K562 (cell line): ENCODE results near the gene SIRT7. TPM values are rescaled to one million over a fixed set of nuclear protein-coding genes. Genes with fewer than 3 reads are reported as not detected.

ENCODE experiments used
- BCL6 ChIP-seq: fragments of 250-450 bp; sonication (Bioruptor Pico); IDR thresholded peaks from 2 replicates; pipeline ENCODE4 v1.4.0; 2020
- BCOR ChIP-seq: fragments of 450-650 bp; IDR thresholded peaks from 2 replicates; pipeline ENCODE4 v1.6.1; 2016
- CSDE1 ChIP-seq, 2 experiments: fragments of 450-650 bp; IDR thresholded peaks; 2 replicates each; pipeline ENCODE4 v1.6.1; 2016; ENCODE audit warnings: mild to moderate bottlenecking in 1 of 2
- E2F3 ChIP-seq: fragments of 250-450 bp; sonication (Bioruptor Pico); IDR thresholded peaks from 2 replicates; pipeline ENCODE4 v1.4.0; 2020; ENCODE audit warnings: mild to moderate bottlenecking
- EP300 ChIP-seq: IDR thresholded peaks from 2 replicates; pipeline ENCODE4 v1.6.1; 2012; ENCODE audit warnings: low read length, improper control_type of control experiment
- FOS ChIP-seq: IDR thresholded peaks from 3 replicates; pipeline ENCODE4 v1.6.1; 2011; ENCODE audit not compliant: insufficient read length; ENCODE audit errors: extremely low read depth
- GABPB1 ChIP-seq: sonication (generic); formaldehyde crosslinking; IDR thresholded peaks from 2 replicates; pipeline ENCODE4 v1.8.0; 2022; ENCODE audit warnings: mild to moderate bottlenecking, missing genetic modification reagents
- KAT8 ChIP-seq: fragments of 450-650 bp; IDR thresholded peaks from 2 replicates; pipeline ENCODE4 v1.6.1; 2016; ENCODE audit warnings: low read depth, mild to moderate bottlenecking
- MAFF ChIP-seq: IDR thresholded peaks from 2 replicates; pipeline ENCODE4 v1.6.1; 2012; ENCODE audit warnings: low read length, improper control_type of control experiment
- MIER1 ChIP-seq: fragments of 450-650 bp; IDR thresholded peaks from 2 replicates; pipeline ENCODE4 v1.6.1; 2016; ENCODE audit warnings: antibody characterized with exemption, mild to moderate bottlenecking, low read depth
- MTA1 ChIP-seq: fragments of 450-650 bp; IDR thresholded peaks from 2 replicates; pipeline ENCODE4 v1.6.1; 2017; ENCODE audit warnings: borderline replicate concordance
- MTA3 ChIP-seq: fragments of 450-650 bp; formaldehyde crosslinking; IDR thresholded peaks from 2 replicates; pipeline ENCODE4 v1.6.1; 2017; ENCODE audit warnings: mild to moderate bottlenecking, borderline replicate concordance
- NONO ChIP-seq, 2 experiments: fragments of 200-400 bp in 1 of 2; fragments of 450-650 bp in 1 of 2; formaldehyde crosslinking in 1 of 2; IDR thresholded peaks; 2 replicates each; pipeline ENCODE4 v1.6.1; 2017; ENCODE audit warnings: low read depth in 2 of 2, mild to moderate bottlenecking in 2 of 2, moderate library complexity in 2 of 2, low read length in 1 of 2
- NR3C1 ChIP-seq: sonication (generic); formaldehyde crosslinking; IDR thresholded peaks from 2 replicates; pipeline ENCODE4 v1.8.1; 2022; ENCODE audit warnings: missing genetic modification reagents
- POLR2B ChIP-seq: fragments of 450-650 bp; IDR thresholded peaks from 2 replicates; pipeline ENCODE4 v1.6.1; 2018; ENCODE audit warnings: low read depth; ENCODE audit not compliant: partially characterized antibody
- PYGO2 ChIP-seq: fragments of 450-650 bp; IDR thresholded peaks from 2 replicates; pipeline ENCODE4 v1.6.1; 2016; ENCODE audit warnings: mild to moderate bottlenecking, missing genetic modification characterization, moderate library complexity, missing compliant biosample characterization
- RBFOX2 ChIP-seq: fragments of 200-400 bp; formaldehyde crosslinking; IDR thresholded peaks from 2 replicates; pipeline ENCODE4 v1.6.1; 2017; ENCODE audit warnings: low read depth, mild to moderate bottlenecking, low read length, moderate library complexity
- RFX1 ChIP-seq: fragments of 450-650 bp; IDR thresholded peaks from 2 replicates; pipeline ENCODE4 v1.6.1; 2016; ENCODE audit warnings: mild to moderate bottlenecking, moderate library complexity
- SLC30A9 ChIP-seq: fragments of 250-450 bp; sonication (Bioruptor Pico); IDR thresholded peaks from 2 replicates; pipeline ENCODE4 v1.8.0; 2022; ENCODE audit warnings: mild to moderate bottlenecking, moderate library complexity
- SMARCE1 ChIP-seq: fragments of 450-650 bp; IDR thresholded peaks from 2 replicates; pipeline ENCODE4 v1.7.1; 2016; ENCODE audit warnings: mild to moderate bottlenecking
- STAG1 ChIP-seq: sonication (generic); formaldehyde crosslinking; IDR thresholded peaks from 2 replicates; pipeline ENCODE4 v1.5.0; 2020; ENCODE audit warnings: missing genetic modification reagents, borderline replicate concordance
- TAF9B ChIP-seq: fragments of 450-650 bp; IDR thresholded peaks from 2 replicates; pipeline ENCODE4 v1.6.1; 2018; ENCODE audit warnings: mild to moderate bottlenecking; ENCODE audit not compliant: partially characterized antibody
- TOE1 ChIP-seq, 2 experiments: fragments of 450-650 bp in 1 of 2; sonication (generic) in 1 of 2; formaldehyde crosslinking in 1 of 2; IDR thresholded peaks; 2 replicates each; pipeline versions ENCODE4 v1.7.1 to v1.8.0; 2016 to 2022; ENCODE audit warnings: borderline replicate concordance in 2 of 2, mild to moderate bottlenecking in 2 of 2, antibody characterized with exemption in 1 of 2, inconsistent platforms in 1 of 2, low read depth in 1 of 2, missing genetic modification reagents in 1 of 2, moderate library complexity in 1 of 2
- ZNF212 ChIP-seq: fragments of 450-650 bp; formaldehyde crosslinking; IDR thresholded peaks from 2 replicates; pipeline ENCODE4 v1.4.0; 2020; ENCODE audit warnings: mild to moderate bottlenecking
- ZNF217 ChIP-seq: sonication (generic); formaldehyde crosslinking; IDR thresholded peaks from 2 replicates; pipeline ENCODE4 v1.8.0; 2022; ENCODE audit warnings: mild to moderate bottlenecking, missing genetic modification reagents
- ZNF23 ChIP-seq: fragments of 250-450 bp; sonication (Bioruptor Pico); IDR thresholded peaks from 2 replicates; pipeline ENCODE4 v1.4.0; 2020; ENCODE audit warnings: mild to moderate bottlenecking
- ZNF24 ChIP-seq: fragments of 450-650 bp; IDR thresholded peaks from 2 replicates; pipeline ENCODE4 v1.6.1; 2016
- ZNF311 ChIP-seq: fragments of 250-450 bp; sonication (Bioruptor Pico); IDR thresholded peaks from 2 replicates; pipeline ENCODE4 v1.4.0; 2020; ENCODE audit warnings: mild to moderate bottlenecking, moderate library complexity
- ZNF436 ChIP-seq: fragments of 250-450, 450-650 bp; sonication (Bioruptor Pico); formaldehyde crosslinking; IDR thresholded peaks from 2 replicates; pipeline ENCODE4 v1.7.0; 2020; ENCODE audit warnings: mild to moderate bottlenecking
- ZNF589 ChIP-seq: fragments of 200-800 bp; sonication (Bioruptor generic); IDR thresholded peaks from 2 replicates; pipeline ENCODE4 v1.6.1; 2016; ENCODE audit warnings: low read depth, missing genetic modification characterization, missing compliant biosample characterization
- ZNF75A ChIP-seq: fragments of 450-650 bp; formaldehyde crosslinking; IDR thresholded peaks from 2 replicates; pipeline ENCODE4 v1.4.0; 2020; ENCODE audit warnings: mild to moderate bottlenecking
- ZNF77 ChIP-seq: fragments of 250-450 bp; sonication (Bioruptor Pico); IDR thresholded peaks from 2 replicates; pipeline ENCODE4 v1.5.0; 2020
- polyA plus RNA-seq, 8 experiments: library from polyadenylated mRNA; depleted of rRNA in 4 of 8; stranded (reverse) in 5 of 8; unstranded in 3 of 8; fragments of >200 nt; fragmentation: Nextera tagmentation in 2 of 8; fragmentation: Illumina TruSeq in 1 of 8; extraction: Ambion mirVana in 2 of 8; extraction: Trizol in 1 of 8; gene quantifications; 2 replicates each; pipeline versions ENCODE4 v1.2.1 to v1.2.3, GENCODE V29; 2011 to 2014; ENCODE audit warnings: inconsistent platforms in 1 of 8, missing spikeins in 1 of 8
- total RNA-seq, 7 experiments: library from RNA; depleted of rRNA in 6 of 7; stranded (reverse); fragments of >200 nt in 6 of 7; fragmentation: Illumina TruSeq in 2 of 7; extraction: Trizol in 2 of 7; gene quantifications; 2 replicates each; pipeline versions ENCODE4 v1.2.1 to v1.2.3, GENCODE V29; 2011 to 2021; ENCODE audit warnings: low replicate concordance in 1 of 7
- TF ChIP-seq, protein P1 (sequence below): sonication (generic); formaldehyde crosslinking; IDR thresholded peaks from 2 replicates; pipeline ENCODE4 v1.8.0; 2022; ENCODE audit warnings: mild to moderate bottlenecking, missing genetic modification reagents

The SIRT7 gene
- total and polyA plus RNA-seq, 9 of the 15 experiments (the other 6 are each of a cell fraction or from before 2014, with no cell fraction given) = 1.6 to 54.8 (median 20.3) TPM

DNA sequence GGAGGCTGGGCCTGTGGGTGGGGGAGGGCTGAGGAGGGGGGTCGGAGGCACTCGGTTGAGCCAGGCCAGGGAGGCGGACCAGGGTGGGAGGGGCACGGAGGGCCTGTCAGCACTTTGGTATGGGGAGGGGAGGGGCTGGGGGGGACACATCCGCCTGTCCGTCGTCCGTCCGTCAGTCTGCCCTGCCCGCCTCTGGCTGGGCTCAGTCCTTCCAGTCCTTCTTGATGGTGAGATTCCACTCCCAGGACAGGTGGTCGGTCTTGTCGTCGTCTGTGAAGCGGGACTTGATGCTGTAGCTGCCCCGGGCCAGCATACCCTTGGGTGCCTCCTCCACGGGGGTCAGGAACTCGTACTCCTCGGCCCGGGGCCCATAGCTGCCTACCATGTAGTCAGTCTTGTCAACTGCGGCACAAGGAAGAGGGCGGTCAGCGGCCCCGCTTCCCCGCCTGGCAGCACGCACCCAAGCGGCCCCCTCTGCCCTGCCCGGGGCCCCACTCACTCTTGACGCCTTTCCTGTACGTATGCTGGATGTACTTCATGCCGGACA lies 49.2 kb downstream of the SIRT7 start (continued):
- TF ChIP-seq PYGO2 = no peak
- TF ChIP-seq E2F3 (CRISPR knock-in tag) = no peak
- TF ChIP-seq BCOR = no peak
- TF ChIP-seq ZNF311 (CRISPR knock-in tag) = no peak
- no peak for TF ChIP-seq ZNF436
- TF ChIP-seq, protein P1, sequence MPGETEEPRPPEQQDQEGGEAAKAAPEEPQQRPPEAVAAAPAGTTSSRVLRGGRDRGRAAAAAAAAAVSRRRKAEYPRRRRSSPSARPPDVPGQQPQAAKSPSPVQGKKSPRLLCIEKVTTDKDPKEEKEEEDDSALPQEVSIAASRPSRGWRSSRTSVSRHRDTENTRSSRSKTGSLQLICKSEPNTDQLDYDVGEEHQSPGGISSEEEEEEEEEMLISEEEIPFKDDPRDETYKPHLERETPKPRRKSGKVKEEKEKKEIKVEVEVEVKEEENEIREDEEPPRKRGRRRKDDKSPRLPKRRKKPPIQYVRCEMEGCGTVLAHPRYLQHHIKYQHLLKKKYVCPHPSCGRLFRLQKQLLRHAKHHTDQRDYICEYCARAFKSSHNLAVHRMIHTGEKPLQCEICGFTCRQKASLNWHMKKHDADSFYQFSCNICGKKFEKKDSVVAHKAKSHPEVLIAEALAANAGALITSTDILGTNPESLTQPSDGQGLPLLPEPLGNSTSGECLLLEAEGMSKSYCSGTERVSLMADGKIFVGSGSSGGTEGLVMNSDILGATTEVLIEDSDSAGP (CRISPR knock-in tag) = no peak
- TF ChIP-seq TAF9B = no peak
- no peak for TF ChIP-seq MIER1
- no peak for TF ChIP-seq ZNF212
- no peak for TF ChIP-seq EP300
- TF ChIP-seq ZNF217 = no peak
- peak; percentile 84 for TF ChIP-seq RBFOX2
- peak; percentile 36; the same call in 1 of the 2 replicates for TF ChIP-seq ZNF589 (CRISPR knock-in tag)
- TF ChIP-seq TOE1 (IDR thresholded peaks at IDR 0.05; ENCODE audit: borderline replicate concordance) = no peak
- peak; percentile 16; the same call in 1 of the 2 replicates for TF ChIP-seq TOE1 (CRISPR knock-in tag; IDR thresholded peaks at IDR 0.05; ENCODE audit: borderline replicate concordance, low read depth)
- no peak for TF ChIP-seq STAG1 (CRISPR knock-in tag)
- no peak for TF ChIP-seq SLC30A9 (CRISPR knock-in tag)
- no peak for TF ChIP-seq ZNF23 (CRISPR knock-in tag)
- TF ChIP-seq NR3C1 (CRISPR knock-in tag) = no peak
- TF ChIP-seq NONO (IDR thresholded peaks at IDR 0.05; ENCODE audit: low read depth in 2 of 2, low read length in 1 of 2) = 0 out of 4 replicates have a peak, but pooled peaks of 1 of the 2 experiments have one; percentile 32
- TF ChIP-seq ZNF77 (CRISPR knock-in tag) = no peak
- no peak for TF ChIP-seq SMARCE1
- TF ChIP-seq CSDE1 (IDR thresholded peaks at IDR 0.05) = no peak
- TF ChIP-seq POLR2B = peak; percentile 28
- TF ChIP-seq FOS = no peak
- TF ChIP-seq MAFF = no peak
- no peak for TF ChIP-seq ZNF24
- no peak for TF ChIP-seq MTA1
- no peak for TF ChIP-seq KAT8
- TF ChIP-seq RFX1 = no peak
- no peak for TF ChIP-seq ZNF75A (CRISPR knock-in tag)
- no peak for TF ChIP-seq MTA3
- no peak for TF ChIP-seq BCL6 (CRISPR knock-in tag)
- TF ChIP-seq GABPB1 (CRISPR knock-in tag) = 0 out of 2 replicates have a peak, but pooled peaks have one; percentile 1
